Measurements from ENCODE around the gene XAGE5. TPM values are rescaled to one million over a fixed set of nuclear protein-coding genes. Genes with fewer than 3 reads are reported as not detected.

Gene XAGE5, protein sequence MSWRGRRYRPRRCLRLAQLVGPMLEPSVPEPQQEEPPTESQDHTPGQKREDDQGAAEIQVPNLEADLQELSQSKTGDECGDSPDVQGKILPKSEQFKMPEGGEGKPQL
- total RNA-seq = not detected

DNA sequence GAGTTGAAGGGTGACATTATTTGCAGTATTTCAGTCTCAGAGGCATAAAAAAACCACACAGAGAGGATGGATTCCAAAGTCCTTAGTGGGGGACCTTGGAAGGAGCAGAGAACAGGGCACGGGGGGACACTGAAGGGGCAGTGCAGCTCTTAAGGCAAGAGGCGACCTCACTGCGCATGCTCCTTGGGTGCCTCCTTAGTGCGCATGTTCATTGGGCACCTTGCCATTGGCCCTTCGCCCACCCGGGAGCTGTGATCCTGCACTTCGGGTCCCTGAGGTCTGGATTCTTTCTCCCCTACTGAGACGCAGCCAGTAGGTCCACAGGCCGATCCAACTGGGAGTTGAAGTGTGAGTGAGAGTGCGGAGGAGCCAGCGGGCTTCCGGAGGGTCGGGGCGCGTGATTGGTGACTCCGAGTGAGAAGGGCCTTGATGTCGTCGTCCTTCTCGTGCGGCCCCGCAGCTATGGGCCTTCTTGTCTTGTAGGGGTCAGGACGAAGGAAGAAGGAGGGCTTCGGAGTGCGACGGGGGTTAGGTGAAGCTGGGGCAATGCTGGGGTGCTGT is at the start of gene XAGE5:
TSS of gene XAGE5 (plus strand) at position 223 of the 561 bp plus-strand sequence. CDS start 1,280 bp downstream, outside the sequence.

DNA sequence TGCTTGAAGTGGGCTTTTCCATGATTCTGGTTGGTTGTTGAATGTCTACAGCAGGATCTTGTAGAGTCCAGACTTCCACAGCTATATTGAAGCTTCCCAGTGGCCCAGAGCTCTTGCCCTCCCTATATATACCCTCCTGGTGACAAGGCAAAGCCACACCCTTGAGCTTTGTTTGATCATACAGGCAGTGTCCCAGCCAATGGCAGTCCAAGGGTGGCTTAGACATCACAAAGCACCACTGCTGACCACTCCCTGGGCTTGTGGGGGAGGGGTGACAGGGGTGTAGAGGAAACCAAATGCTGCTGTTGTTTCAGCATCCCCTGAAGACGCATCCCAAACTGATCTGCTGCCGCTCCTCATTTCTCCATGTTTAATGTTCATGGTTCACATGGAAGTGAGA is 13.8 kb upstream of the XAGE5 start, which contains the start of gene SPANXN5:
TSS of gene SPANXN5 (minus strand) at position 101 of the 400 bp plus-strand sequence. CDS start at position 22, 79 bp downstream.

Other genes with a start within 250 kb of the XAGE5 start
- gene SSX7, start 156.4 kb upstream of the XAGE5 start, total RNA-seq = not detected
- gene SSX2, start 104.1 kb upstream of the XAGE5 start, total RNA-seq = not detected
- gene SSX2B, start 60.0 kb upstream of the XAGE5 start, total RNA-seq = not detected
- not detected for gene SPANXN5, start 13.9 kb upstream of the XAGE5 start, total RNA-seq
- gene XAGE3, start 56.8 kb downstream of the XAGE5 start, total RNA-seq = not detected
- gene FAM156B, start 86.0 kb downstream of the XAGE5 start, total RNA-seq = 10 to 100 TPM; 11.5 to 12.3 TPM
- 10 to 100 TPM; 18.8 to 23.5 TPM for gene FAM156A, start 147.2 kb downstream of the XAGE5 start, total RNA-seq
- gene GPR173, start 237.5 kb downstream of the XAGE5 start, total RNA-seq = not detected